ENCODE data around the gene TMEM132D. TPM values are rescaled to one million over a fixed set of nuclear protein-coding genes. Genes with fewer than 3 reads are reported as not detected.

TMEM132D gene
- polyA plus RNA-seq, 1 donor from 2014 or later, result 1.3 TPM

DNA sequence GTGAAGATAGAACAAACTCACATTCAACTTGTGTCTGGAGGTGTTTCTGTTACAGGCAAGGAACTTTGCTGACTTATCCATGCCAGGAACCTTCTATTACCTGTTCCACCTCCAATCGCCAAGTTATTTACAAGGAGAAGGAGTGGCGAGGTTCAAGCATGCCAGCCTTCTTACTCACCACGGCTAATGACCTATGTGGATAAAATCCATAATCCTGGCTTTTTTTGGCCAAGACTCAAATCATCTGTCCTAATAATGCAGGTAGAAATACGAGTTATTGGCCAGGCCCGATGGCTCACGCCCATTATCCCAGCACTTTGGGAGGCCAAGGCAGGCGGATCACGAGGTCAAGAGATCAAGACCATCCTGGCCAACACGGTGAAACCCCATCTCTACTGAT lies 241.6 kb downstream of the TMEM132D start:
- H3K9me2 ChIP-seq (ENCODE audit: insufficient read depth, low read length), result no peaks in the 10 kb centered on the region
- H3K36me3 ChIP-seq (ENCODE audit: insufficient read depth, low read length), result no peaks in the 10 kb centered on the region
- no peak overlapping the region for H3K4me3 ChIP-seq (ENCODE audit: low read length)
- H4K20me1 ChIP-seq (ENCODE audit: insufficient read depth), result no peaks in the 10 kb centered on the region
- no peak overlapping the region for H3K27ac ChIP-seq (ENCODE audit: low read length)
- H3K79me2 ChIP-seq (replicated peaks; ENCODE audit: insufficient read depth, low read length), result no peaks in the 10 kb centered on the region
- TF ChIP-seq REST (IDR thresholded peaks at IDR 0.05; ENCODE audit: borderline replicate concordance) (no peak), EZH2 (IDR thresholded peaks at IDR 0.05; ENCODE audit: borderline replicate concordance, insufficient read depth, low read length, poor library complexity, severe bottlenecking) (no peak), POLR2AphosphoS5 (IDR thresholded peaks at IDR 0.05) (no peak), TAF1 (IDR thresholded peaks at IDR 0.05; ENCODE audit: low read depth) (no peak), MXI1 (conservative IDR thresholded peaks at IDR 0.05; ENCODE audit: poor library complexity, severe bottlenecking) (no peak), RAD21 (conservative IDR thresholded peaks at IDR 0.05) (no peak), EP300 (conservative IDR thresholded peaks at IDR 0.05; ENCODE audit: poor library complexity, severe bottlenecking) (no peak), SMC3 (conservative IDR thresholded peaks at IDR 0.05; ENCODE audit: poor library complexity) (no peak)
- TF ChIP-seq, protein P1, sequence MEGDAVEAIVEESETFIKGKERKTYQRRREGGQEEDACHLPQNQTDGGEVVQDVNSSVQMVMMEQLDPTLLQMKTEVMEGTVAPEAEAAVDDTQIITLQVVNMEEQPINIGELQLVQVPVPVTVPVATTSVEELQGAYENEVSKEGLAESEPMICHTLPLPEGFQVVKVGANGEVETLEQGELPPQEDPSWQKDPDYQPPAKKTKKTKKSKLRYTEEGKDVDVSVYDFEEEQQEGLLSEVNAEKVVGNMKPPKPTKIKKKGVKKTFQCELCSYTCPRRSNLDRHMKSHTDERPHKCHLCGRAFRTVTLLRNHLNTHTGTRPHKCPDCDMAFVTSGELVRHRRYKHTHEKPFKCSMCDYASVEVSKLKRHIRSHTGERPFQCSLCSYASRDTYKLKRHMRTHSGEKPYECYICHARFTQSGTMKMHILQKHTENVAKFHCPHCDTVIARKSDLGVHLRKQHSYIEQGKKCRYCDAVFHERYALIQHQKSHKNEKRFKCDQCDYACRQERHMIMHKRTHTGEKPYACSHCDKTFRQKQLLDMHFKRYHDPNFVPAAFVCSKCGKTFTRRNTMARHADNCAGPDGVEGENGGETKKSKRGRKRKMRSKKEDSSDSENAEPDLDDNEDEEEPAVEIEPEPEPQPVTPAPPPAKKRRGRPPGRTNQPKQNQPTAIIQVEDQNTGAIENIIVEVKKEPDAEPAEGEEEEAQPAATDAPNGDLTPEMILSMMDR (IDR thresholded peaks at IDR 0.05; ENCODE audit: poor library complexity, severe bottlenecking), result no peak
- H3K4me2 ChIP-seq (ENCODE audit: low read length), result no peak overlapping the region
- no peak overlapping the region for H3K9ac ChIP-seq (ENCODE audit: low read length)
- H3K9me3 ChIP-seq (ENCODE audit: low read length), result no peaks in the 10 kb centered on the region
- H2AFZ ChIP-seq (ENCODE audit: low read depth, low read length), result no peak overlapping the region
- no peaks in the 10 kb centered on the region for H3K27me3 ChIP-seq (ENCODE audit: insufficient read depth, low read depth, low read length)
- H3F3A ChIP-seq (ENCODE audit: insufficient read depth, low read length, poor library complexity, severe bottlenecking), result no peaks in the 10 kb centered on the region

DNA sequence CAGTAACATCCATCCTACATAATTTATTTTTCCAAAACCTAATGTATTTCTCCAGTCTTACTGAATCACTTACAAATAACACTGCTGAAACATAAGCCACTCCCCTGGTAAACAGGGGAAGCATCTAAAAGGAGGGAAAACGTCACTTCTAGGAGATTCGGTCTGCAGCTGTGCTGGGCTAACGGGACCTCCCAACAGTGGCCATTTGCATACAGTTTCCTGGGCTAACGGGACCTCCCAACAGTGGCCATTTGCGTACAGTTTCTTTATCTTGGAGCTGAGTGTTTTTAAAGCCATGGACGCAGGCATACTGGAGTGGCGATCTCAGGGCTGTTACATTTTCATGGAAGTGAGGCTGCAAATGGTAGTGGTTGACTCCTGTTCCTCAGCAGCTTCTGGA lies 242.9 kb downstream of the TMEM132D start:
- TF ChIP-seq REST (IDR thresholded peaks at IDR 0.05; ENCODE audit: borderline replicate concordance) (no peak), POLR2AphosphoS5 (IDR thresholded peaks at IDR 0.05) (no peak), MXI1 (conservative IDR thresholded peaks at IDR 0.05; ENCODE audit: poor library complexity, severe bottlenecking) (no peak), EP300 (conservative IDR thresholded peaks at IDR 0.05; ENCODE audit: poor library complexity, severe bottlenecking) (no peak), SMC3 (conservative IDR thresholded peaks at IDR 0.05; ENCODE audit: poor library complexity) (no peak), RAD21 (conservative IDR thresholded peaks at IDR 0.05) (no peak), EZH2 (IDR thresholded peaks at IDR 0.05; ENCODE audit: borderline replicate concordance, insufficient read depth, low read length, poor library complexity, severe bottlenecking) (no peak), TAF1 (IDR thresholded peaks at IDR 0.05; ENCODE audit: low read depth) (no peak)
- TF ChIP-seq, protein P1 (IDR thresholded peaks at IDR 0.05; ENCODE audit: poor library complexity, severe bottlenecking), result no peak

More for the DNA sequence above, 242.9 kb downstream of the TMEM132D start:
- H3K27ac ChIP-seq (ENCODE audit: low read length), result no peak overlapping the region
- no peaks in the 10 kb centered on the region for H3K36me3 ChIP-seq (ENCODE audit: insufficient read depth, low read length)
- no peaks in the 10 kb centered on the region for H3K79me2 ChIP-seq (replicated peaks; ENCODE audit: insufficient read depth, low read length)
- no peak overlapping the region for H2AFZ ChIP-seq (ENCODE audit: low read depth, low read length)
- no peak overlapping the region for H3K4me3 ChIP-seq (ENCODE audit: low read length)
- no peak overlapping the region for H3K4me2 ChIP-seq (ENCODE audit: low read length)
- no peaks in the 10 kb centered on the region for H3K9me2 ChIP-seq (ENCODE audit: insufficient read depth, low read length)
- no peaks in the 10 kb centered on the region for H4K20me1 ChIP-seq (ENCODE audit: insufficient read depth)
- no peaks in the 10 kb centered on the region for H3K9me3 ChIP-seq (ENCODE audit: low read length)
- no peaks in the 10 kb centered on the region for H3K27me3 ChIP-seq (ENCODE audit: insufficient read depth, low read depth, low read length)
- no peak overlapping the region for H3K9ac ChIP-seq (ENCODE audit: low read length)
- no peaks in the 10 kb centered on the region for H3F3A ChIP-seq (ENCODE audit: insufficient read depth, low read length, poor library complexity, severe bottlenecking)

Measured in neural cell (in vitro differentiated cells).